ENCODE measurements around the gene IGLL1. TPM values are rescaled to one million over a fixed set of nuclear protein-coding genes. Genes with fewer than 3 reads are reported as not detected.
"Not testable (repeated sequence)": the region's sequence is repeated elsewhere in the genome, so short reads cannot be mapped to it uniquely, and the experiment has no call there.

Gene IGLL1
- total RNA-seq, 1 experiment from 2014 or later = not detected

GRCh38 chr22:23562186-23562585 lies 17.9 kb downstream of the IGLL1 start:
- H3K4me3 ChIP-seq (ENCODE audit: insufficient read depth, low read depth, low read length) = no peak overlapping the region
- H3K36me3 ChIP-seq (replicated peaks; ENCODE audit: control insufficient read depth, insufficient read depth, low read length) = no peaks in the 10 kb centered on the region
- peaks cover 23% of the 10 kb centered on the region for H3K27me3 ChIP-seq (ENCODE audit: control insufficient read depth, insufficient read depth, low read length)
- no peak for DNase-seq

- H3K4me3 ChIP-seq (ENCODE audit: insufficient read depth, low read depth, low read length); DNase-seq; H3K36me3 ChIP-seq (replicated peaks; ENCODE audit: control insufficient read depth, insufficient read depth, low read length): not testable (repeated sequence)
- H3K27me3 ChIP-seq (ENCODE audit: control insufficient read depth, insufficient read depth, low read length) = peaks cover 14% of the 10 kb centered on the region
Observed at GRCh38 chr22:23561025-23561510, 19.0 kb downstream of the IGLL1 start.

- H3K27me3 ChIP-seq (ENCODE audit: control insufficient read depth, insufficient read depth, low read length); H3K4me3 ChIP-seq (ENCODE audit: insufficient read depth, low read depth, low read length); DNase-seq; H3K36me3 ChIP-seq (replicated peaks; ENCODE audit: control insufficient read depth, insufficient read depth, low read length): not testable (repeated sequence)
Observed at GRCh38 chr22:23560215-23560614, 19.9 kb downstream of the IGLL1 start.

- Histone ChIP-seq H3K36me3 (replicated peaks; ENCODE audit: control insufficient read depth, insufficient read depth, low read length) (no peaks in the 10 kb centered on the region), H3K27me3 (ENCODE audit: control insufficient read depth, insufficient read depth, low read length) (no peaks in the 10 kb centered on the region), H3K4me3 (ENCODE audit: insufficient read depth, low read depth, low read length) (no peak overlapping the region)
- no peak for DNase-seq
Observed at GRCh38 chr22:23557467-23557866, 22.6 kb downstream of the IGLL1 start.

- Histone ChIP-seq H3K27me3 (ENCODE audit: control insufficient read depth, insufficient read depth, low read length) (no peaks in the 10 kb centered on the region), H3K36me3 (replicated peaks; ENCODE audit: control insufficient read depth, insufficient read depth, low read length) (no peaks in the 10 kb centered on the region)
- DNase-seq = no peak
Observed at GRCh38 chr22:23557036-23557435, 23.1 kb downstream of the IGLL1 start.

GRCh38 chr22:23556026-23556620 lies 24.0 kb downstream of the IGLL1 start:
- peak; percentile 54 for DNase-seq
- Histone ChIP-seq H3K36me3 (replicated peaks; ENCODE audit: control insufficient read depth, insufficient read depth, low read length) (no peaks in the 10 kb centered on the region), H3K27me3 (ENCODE audit: control insufficient read depth, insufficient read depth, low read length) (no peaks in the 10 kb centered on the region), H3K4me3 (ENCODE audit: insufficient read depth, low read depth, low read length) (no peak overlapping the region)

More at GRCh38 chr22:23557036-23557435, 23.1 kb downstream of the IGLL1 start:
- H3K4me3 ChIP-seq (ENCODE audit: insufficient read depth, low read depth, low read length) = no peak overlapping the region

GRCh38 chr22:23555118-23555517 lies 25.0 kb downstream of the IGLL1 start:
- Histone ChIP-seq H3K36me3 (replicated peaks; ENCODE audit: control insufficient read depth, insufficient read depth, low read length) (no peaks in the 10 kb centered on the region), H3K4me3 (ENCODE audit: insufficient read depth, low read depth, low read length) (no peak overlapping the region), H3K27me3 (ENCODE audit: control insufficient read depth, insufficient read depth, low read length) (no peaks in the 10 kb centered on the region)
- no peak for DNase-seq

GRCh38 chr22:23553924-23554870 lies 25.9 kb downstream of the IGLL1 start:
- Histone ChIP-seq H3K36me3 (replicated peaks; ENCODE audit: control insufficient read depth, insufficient read depth, low read length) (no peaks in the 10 kb centered on the region), H3K4me3 (ENCODE audit: insufficient read depth, low read depth, low read length) (no peak overlapping the region), H3K27me3 (ENCODE audit: control insufficient read depth, insufficient read depth, low read length) (no peaks in the 10 kb centered on the region)
- DNase-seq = no peak

GRCh38 chr22:23553438-23553837 lies 26.7 kb downstream of the IGLL1 start:
- Histone ChIP-seq H3K36me3 (replicated peaks; ENCODE audit: control insufficient read depth, insufficient read depth, low read length) (no peaks in the 10 kb centered on the region), H3K27me3 (ENCODE audit: control insufficient read depth, insufficient read depth, low read length) (no peaks in the 10 kb centered on the region), H3K4me3 (ENCODE audit: insufficient read depth, low read depth, low read length) (no peak overlapping the region)
- DNase-seq = no peak

- Histone ChIP-seq H3K27me3 (ENCODE audit: control insufficient read depth, insufficient read depth, low read length) (no peaks in the 10 kb centered on the region), H3K36me3 (replicated peaks; ENCODE audit: control insufficient read depth, insufficient read depth, low read length) (no peaks in the 10 kb centered on the region), H3K4me3 (ENCODE audit: insufficient read depth, low read depth, low read length) (no peak overlapping the region)
- DNase-seq = no peak
Observed at GRCh38 chr22:23552573-23552972, 27.5 kb downstream of the IGLL1 start.

- Histone ChIP-seq H3K36me3 (replicated peaks; ENCODE audit: control insufficient read depth, insufficient read depth, low read length) (no peaks in the 10 kb centered on the region), H3K4me3 (ENCODE audit: insufficient read depth, low read depth, low read length) (no peak overlapping the region), H3K27me3 (ENCODE audit: control insufficient read depth, insufficient read depth, low read length) (no peaks in the 10 kb centered on the region)
- no peak for DNase-seq
Observed at GRCh38 chr22:23551385-23551784, 28.7 kb downstream of the IGLL1 start.

- no peaks in the 10 kb centered on the region for H3K27me3 ChIP-seq (ENCODE audit: control insufficient read depth, insufficient read depth, low read length)
Observed at GRCh38 chr22:23550049-23550650, 29.9 kb downstream of the IGLL1 start.

GRCh38 chr22:23549198-23549595 lies 30.9 kb downstream of the IGLL1 start:
- Histone ChIP-seq H3K36me3 (replicated peaks; ENCODE audit: control insufficient read depth, insufficient read depth, low read length) (no peaks in the 10 kb centered on the region), H3K4me3 (ENCODE audit: insufficient read depth, low read depth, low read length) (no peak overlapping the region), H3K27me3 (ENCODE audit: control insufficient read depth, insufficient read depth, low read length) (no peaks in the 10 kb centered on the region)
- DNase-seq = no peak

More at GRCh38 chr22:23550049-23550650, 29.9 kb downstream of the IGLL1 start:
- H3K36me3 ChIP-seq (replicated peaks; ENCODE audit: control insufficient read depth, insufficient read depth, low read length) = no peaks in the 10 kb centered on the region
- DNase-seq = no peak
- no peak overlapping the region for H3K4me3 ChIP-seq (ENCODE audit: insufficient read depth, low read depth, low read length)

GRCh38 chr22:23548501-23549197 lies 31.4 kb downstream of the IGLL1 start:
- Histone ChIP-seq H3K27me3 (ENCODE audit: control insufficient read depth, insufficient read depth, low read length) (no peaks in the 10 kb centered on the region), H3K36me3 (replicated peaks; ENCODE audit: control insufficient read depth, insufficient read depth, low read length) (no peaks in the 10 kb centered on the region), H3K4me3 (ENCODE audit: insufficient read depth, low read depth, low read length) (no peak overlapping the region)
- no peak for DNase-seq
